OCI-M1 (cell line): Measurements from ENCODE around the gene AATK.

Source experiments
- DNase-seq: peaks from one replicate; lab custom pipeline; 2025; lab: John Stamatoyannopoulos, UW

AATK gene

DNA sequence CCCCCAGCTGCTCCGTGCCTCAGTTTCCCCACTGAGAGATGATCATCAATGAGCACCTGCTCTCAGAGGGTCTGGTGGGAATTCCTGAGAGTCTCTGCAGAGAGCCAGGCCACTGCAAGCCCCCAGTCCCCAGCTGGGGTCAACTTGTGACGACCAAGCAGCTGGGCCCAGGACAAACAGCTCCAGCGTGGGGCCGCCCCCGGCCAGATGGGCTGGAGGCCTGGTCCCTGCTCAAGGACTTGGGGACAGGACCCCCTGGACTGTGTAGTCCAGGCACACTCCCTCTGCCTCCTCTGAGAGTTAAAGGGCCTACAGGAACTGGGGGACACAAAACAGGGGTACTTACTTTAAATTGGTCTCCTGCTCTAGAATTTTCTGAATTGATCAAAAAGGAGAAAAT is 16.6 kb upstream of the AATK start:
- DNase-seq = no peak

DNA sequence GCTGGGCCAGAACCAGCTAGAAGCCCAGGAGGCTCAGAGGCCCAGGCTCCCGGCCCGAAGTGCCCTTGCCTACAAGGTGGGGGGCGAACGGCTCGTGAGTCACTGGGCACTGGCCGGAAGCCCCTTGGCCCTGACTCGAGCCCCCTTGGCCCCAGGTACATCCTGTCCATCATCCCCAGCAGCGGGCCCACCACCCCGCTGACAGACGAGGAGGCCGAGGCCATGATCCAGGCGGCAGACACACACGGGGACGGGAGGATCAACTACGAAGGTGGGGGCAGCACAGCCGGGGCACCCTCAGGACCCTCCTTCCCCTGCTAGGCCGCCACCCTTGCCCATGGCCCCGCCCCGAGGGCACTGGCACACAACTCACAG is 15.8 kb upstream of the AATK start:
- no peak for DNase-seq

DNA sequence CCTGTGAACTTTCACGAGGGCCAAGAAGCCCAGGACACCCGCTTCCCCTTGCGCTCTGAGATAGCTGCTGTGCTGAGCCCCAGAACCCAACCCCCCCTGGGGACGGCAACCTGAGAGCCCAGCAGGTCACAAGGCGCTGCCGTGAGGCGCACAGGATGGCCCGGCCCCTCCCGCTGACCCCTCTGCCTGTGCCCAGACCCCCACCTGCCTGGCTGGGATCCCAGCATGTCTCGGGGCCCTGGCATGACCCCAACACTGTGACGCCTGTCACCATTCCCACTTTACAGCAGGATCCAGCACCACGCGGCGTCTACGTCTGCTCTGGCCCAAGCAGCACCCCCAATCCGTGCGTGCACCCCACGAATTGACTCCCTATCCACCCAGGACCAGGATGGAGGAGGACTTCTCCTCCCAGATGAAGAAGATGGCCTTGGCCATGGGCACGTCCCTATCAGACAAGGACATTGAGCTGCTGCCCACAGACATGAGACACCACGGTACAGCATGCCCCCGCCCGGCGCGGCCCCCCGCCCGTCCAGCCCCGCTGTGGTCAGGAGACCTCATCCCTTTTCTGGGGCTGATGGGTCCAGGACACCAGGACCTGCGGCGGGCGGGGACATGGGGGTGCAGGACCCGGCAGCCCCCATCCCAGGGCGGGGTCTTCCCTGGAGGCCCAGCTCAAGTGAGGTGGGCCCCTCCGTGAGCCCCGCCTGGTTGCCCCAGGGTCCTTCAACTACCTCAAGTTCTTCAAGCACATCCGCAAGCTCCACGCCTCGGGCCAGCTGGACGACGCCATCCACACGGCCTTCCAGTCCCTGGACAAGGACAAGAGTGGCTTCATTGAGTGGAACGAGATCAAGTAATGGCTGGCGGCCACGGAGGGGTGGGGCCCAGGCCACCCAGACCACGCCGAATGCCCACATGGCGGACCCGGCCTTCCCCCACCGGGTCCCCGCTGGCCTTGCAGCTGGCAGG is 15.1 kb upstream of the AATK start:
- DNase-seq = no peak

- no peak for DNase-seq
These were observed 13.8 kb upstream of the AATK start for GRCh38 chr17:81179861-81180260.

DNA sequence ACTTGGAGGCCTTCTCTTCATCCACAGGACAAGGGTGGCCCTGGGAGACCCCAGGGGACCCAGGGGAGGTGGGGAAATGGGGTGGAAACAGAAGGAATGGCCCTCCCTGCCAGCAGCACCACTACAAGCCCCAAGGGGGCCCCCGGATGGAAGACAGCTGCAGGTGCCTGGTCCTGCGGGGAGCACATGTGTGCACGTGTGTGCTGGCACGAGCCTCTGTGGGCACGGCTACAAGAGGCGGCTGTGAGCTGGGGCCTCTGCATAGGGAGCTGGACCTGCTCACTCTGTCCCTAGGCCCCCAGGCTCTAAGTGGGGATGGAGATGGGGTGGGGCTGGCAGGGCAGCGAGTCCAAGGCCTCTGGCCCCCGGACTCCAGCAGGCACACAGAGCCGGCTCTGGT is 13.2 kb upstream of the AATK start:
- DNase-seq = no peak

DNA sequence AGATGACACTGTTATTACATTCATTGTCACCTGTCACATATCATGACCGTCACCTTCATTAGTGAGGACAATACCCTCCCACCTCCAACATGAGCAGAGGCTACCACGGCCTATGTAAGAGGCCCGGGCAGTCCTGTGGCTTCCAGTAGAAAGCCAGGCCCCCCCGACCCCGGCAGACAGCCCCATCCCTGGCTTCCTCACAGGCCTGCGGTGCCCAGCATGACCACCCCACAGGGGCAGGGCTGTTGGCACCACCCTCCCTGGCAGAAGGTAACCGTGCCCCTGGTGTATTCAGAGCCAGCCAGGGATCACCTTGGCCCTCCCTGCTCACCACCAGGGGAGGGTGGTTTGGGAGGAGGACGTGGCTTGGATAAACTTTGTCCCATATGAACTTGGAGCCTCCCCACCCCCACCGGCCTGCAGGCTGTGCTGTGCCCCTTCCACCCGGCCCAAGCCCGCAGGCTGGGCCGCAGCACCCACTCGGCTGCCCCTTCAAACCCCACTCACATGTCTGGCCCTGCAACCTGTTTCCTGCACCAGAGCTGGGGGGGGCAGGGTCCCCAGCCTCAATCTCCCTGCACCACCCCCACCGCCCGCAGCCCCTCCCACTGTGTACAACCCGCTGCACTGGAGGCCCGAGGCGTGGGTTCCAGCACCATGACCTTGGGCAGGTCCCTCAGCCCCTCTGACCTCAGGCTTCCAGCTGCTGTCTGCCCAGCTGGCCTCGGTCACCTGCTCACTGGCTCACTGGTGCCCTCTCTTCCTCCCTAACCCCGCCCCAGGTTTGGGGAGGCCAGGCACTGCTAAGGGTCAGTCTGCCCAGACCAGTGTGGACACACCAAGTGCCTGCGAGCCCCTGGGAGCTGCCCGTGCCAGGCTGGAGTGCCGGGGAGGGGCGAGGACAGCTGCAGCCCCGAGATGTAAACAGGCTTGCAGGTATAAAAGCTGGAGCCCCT is 12.4 kb upstream of the AATK start:
- no peak for DNase-seq

DNA sequence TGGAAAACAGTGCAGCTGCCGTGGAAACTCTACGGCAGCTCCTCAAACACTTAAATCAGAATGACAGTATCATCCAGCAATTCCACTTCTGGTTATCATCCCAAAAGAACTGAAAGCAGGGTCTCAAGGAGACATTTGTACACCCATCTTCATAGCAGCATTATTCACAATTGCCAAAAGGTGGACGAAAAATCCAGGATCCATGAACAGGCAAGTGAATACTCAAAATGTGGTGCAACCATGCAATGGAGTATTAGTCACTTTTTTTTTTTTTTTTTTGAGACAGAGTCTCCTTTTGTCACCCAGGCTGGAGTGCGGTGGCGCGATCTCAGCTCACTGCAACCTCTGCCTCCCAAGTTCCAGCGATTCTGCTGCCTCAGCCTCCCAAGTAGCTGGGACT is 10.6 kb upstream of the AATK start:
- no peak for DNase-seq

DNA sequence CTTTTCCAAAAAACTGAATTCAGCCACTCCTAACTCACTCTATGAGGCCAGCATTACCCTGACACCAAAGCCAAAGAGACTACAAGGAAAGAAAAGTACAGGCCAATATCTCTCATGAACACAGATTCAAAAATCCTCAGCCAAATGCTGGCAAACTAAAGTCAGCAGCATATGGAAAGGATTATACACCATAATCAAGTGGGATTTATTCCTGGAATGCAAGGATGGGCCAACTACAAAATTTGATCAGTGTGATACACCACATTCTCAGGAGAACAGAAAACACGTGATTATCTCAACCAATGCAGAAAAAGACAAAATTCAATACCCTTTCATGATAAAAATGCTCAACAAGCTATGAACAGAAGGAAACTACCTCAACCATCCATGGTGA is 7.7 kb upstream of the AATK start:
- no peak for DNase-seq

DNA sequence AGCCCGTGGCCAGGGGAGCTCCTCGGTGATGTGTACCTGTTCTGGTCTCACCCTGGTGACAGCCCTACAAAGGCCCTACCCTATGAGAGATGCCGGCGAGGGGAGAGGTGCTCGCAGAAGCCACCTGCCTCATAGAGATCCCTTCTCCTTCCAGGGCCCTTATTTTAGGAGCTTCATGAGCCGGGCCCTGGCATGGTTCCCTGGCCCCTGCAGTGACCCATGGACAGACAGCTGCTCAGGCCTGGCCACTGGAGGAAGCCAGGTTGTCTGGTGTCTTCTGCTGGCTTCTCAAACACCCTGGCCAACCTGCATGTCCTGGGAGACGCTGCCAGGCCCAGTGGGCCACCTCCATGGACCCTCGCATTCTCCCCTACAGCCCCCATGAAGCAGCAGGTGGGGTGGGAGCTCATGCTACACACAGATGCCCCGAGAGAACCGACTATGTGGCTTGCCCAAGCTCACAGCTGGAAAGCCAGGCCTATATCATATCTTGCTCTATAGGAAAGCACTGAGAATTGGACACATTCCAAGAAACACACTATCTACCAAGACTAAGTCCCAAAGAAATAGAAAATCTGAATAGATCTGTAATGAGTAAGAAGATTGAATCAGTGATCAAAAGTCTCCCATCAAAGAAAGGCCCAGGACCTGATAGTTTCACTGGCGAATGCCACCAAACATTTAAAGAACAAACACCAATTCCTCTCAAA is 7.2 kb upstream of the AATK start:
- peak; percentile 4 for DNase-seq

DNA sequence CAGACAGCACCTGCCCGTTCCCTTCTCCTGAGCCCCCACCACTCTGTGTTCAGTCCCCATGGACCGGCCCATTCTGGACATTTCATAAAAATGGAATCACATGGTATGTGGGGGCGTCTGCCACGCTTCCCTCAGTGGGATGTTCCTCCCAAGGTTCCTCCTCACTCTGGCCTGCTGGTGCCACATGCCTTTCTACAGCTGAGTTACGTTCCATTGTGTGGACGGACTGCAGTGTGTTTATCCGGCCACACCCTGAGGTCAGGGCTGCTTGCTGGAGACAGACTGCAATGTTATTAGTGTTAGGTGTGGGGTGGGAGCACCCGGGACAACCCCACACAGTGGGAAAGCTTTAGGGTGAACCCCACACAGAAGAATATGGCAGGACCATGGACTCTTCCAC is 5.9 kb upstream of the AATK start:
- no peak for DNase-seq

DNA sequence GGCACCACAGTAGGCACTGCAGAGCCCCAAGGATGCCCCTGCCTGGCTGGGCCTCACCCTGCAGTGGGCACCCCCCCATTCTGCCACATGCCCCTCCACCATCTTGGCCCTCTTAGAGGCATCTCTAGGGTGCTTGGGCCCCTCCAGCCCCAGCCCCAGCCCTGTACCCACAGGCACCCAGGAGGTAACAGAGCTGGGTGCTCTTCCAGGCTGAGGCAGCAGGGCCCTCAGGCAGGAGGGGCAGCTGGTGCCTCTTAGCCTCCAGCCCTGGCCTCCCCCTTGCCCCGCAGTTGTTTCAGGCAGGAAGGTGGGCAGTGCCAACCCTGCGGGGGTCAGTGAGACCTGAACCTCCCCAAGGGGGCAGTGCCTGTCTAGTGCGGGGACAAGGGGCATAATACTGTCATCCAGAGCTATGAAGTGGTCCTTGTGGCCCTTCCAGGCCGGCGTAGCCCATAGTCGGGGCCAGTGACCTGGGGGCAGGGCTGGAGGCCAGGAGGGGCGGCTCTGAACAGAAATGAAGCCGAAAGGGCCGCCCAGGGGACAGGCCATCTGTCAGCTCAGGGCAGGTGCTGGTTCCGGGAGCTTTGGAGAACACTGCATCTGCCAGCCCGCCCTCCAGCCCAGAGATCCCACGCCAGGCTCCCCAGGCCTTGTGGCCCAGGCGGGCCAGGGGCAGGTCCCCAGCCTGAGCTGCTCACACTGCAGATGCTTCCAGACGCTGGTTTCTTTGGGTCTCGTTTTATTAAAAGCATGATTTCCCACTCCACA is 4.9 kb upstream of the AATK start:
- no peak for DNase-seq

DNA sequence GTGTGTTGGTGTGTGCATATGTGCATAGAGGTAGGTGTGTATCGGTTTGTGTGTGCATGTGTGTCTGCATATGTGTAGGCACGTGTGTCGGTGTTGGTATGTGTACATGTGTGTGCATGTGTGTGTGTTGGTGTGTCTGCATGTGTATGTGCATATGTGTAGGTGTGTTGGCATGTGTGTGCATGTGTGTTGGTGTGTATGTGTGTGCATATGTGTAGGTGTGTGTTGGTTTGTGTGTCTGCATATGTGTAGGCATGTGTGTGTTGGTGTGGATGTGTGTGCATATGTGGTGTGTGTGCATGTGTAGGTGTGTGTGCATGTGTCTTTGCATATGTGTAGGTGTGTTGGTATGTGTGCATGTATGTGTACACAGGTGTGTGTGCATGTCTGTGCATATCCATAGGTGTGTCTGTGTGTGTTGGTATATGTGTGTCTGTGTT is 3.9 kb upstream of the AATK start:
- DNase-seq = no peak

GRCh38 chr17:81167638-81168037 is 1.6 kb upstream of the AATK start:
- DNase-seq = no peak

DNA sequence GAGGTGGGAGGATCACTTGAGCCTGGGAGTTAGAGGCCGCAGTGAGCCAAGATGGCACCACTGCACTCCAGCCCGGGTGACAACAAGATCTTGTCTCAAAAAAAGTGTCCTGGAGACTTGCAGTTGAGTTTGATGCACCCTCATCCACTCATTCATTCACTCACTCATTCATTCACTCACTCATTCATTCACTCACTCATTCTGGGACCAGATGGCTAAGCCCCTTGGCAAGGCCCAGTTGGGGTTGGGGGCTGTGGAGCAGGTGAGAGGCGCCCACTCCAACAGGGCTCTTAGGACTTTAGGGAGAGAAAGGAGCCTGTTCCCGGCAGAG is 1.1 kb upstream of the AATK start:
- no peak for DNase-seq

DNA sequence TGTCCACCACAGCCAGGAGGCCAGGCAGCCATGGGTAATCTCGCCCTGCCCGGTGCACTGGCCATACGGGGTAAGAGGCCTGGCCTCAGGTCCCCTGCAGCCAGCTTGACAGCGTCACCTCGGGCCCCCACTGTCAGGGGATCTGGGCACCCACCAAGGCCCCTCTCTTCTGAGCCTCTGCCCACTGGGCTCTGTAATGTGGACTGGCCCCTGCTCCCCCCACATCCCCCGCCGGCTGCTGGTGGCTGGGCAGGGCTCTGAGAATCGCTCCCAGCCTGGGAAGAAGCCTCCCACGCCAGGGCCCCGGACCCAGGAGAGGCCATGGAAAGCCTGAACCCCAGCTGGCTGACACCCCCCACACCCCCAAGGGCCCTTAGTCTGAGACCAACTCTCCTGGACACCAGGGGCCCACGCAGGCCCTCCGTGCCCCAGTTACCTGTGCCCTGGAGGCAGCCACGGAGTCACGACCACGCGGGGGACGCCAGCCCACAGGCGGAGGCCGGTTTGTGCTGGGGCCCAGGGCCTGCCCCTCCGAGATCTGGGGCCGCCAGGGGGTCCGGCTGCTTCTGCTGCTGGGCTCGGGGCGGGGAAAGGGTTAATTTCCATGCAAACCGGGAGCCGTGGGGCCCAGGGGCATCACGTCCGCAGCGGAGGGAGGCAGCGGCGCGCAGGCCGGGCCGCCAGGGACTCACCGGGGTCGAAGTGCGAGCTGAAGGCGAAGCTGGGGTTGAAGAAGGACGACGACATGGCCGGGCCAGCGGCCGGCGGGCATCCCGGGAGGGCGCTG is 582 bp downstream of the AATK start, which contains the start of gene PVALEF:
PVALEF (plus strand) TSS at position 262 of the 787 bp plus-strand sequence. CDS start 15,720 bp downstream, outside the sequence.
- no peak for DNase-seq

DNA sequence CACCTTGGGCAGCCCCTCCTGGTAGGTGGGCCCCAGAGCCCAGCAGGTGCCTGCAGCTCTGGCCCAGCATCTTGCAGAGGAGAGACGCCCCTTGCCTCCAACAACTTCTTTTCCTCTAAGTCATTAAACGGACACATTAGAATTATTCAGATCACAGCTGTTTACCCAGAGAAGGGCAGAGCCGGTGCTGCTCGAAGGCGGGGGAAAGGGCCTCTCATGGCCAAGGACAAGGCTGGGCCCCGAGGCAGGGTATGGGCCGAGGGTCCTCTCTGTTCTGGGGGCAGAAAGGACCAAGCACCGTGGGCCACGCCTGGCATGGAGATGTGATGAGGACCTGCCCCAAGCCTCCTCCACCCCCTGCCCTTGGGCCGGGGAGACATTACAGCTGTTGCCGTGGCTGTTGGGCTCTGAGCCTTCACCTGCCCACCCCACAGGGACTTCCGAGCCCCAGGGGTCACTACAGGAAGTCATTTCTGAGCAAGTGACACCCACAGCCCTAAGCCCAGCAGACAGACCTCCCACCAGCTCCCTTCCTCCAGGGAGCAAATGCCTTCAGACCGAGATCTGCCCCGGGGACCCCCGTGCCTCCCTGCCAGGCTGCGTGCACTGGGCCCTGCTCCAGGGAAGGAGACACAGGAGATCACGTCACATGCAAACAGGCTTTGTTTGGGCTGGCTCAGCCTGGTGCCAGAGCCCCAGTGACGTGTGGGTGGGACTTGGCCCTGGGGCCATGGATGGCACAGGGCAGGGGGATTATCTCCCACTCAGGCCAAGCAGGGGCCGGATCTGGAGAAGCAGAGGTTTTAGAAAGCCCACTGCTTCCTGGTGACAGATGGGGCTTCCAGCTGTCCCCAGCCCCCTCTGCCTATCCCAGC is 1.4 kb downstream of the AATK start:
- DNase-seq = no peak

DNA sequence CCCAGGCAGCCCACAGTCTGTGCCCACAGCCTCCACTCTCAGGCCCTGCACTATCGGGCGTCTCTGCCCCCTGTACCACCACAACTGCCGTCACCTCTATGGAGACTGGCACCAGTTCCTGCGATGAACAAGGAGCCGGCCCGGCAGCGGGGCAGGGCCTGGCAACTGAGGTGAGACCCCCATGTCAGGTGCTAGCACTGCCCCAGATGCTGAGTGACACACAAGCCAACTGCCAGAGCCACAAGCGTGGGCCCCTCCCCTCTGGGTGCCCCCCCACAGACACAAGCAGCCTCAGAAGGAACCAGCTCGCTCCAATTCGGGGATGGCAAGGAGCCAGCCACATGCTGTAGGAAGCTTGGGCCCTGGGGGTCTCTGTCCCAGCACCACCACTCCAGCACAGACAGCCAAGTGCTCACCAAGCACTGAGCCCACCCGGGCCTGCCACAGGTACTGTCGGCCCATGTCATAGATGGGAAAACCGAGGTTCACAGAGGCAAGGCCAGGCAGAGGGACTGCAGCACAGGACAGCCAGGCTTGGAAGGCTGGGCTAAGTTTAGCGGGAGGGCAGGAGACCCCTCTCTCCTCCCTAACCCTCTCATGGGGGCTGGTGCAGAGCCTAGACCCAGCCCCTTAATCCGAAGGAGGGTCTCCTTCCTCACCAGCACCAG is 2.2 kb downstream of the AATK start:
- no peak for DNase-seq

DNA sequence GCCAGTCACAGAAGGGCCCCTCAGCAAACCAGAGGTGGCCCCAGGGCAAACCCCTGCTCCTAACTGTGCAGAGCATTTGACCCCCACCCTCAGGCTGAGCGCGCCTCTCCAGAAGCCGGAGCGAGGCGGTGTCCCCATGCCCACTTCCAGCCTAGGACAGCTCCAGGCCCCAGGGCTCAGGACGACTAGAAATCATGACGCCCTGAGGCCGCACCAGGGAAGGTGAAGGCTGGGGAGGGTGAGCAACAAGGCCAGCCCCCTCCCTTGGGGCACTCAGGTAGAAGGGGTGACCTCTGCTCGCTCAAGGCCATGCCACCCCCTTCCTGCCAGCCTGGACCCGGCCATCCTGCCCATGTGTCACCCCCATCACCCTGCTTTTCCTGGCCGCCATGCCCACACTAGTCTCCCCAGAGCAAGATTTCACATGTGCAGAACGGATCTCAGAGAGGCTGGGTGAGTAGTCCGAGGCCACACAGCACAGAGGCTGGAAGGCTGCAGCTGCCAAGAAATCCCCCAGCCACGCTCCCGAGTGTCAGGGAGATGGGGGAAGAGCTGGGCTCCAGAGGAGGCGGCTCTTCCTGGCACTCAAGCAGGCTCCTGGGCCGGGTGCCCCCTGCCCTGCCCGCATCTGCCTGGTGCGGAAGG is 2.8 kb downstream of the AATK start:
- no peak for DNase-seq

- no peak for DNase-seq
These were observed 3.5 kb downstream of the AATK start for GRCh38 chr17:81162491-81162890.
